Peyer's patch (tissue), 4 donors: ENCODE data around the gene ARHGEF1.

Experiments
- POLR2A ChIP-seq, 2 donors: fragments of 450-650 bp; IDR thresholded peaks; one replicate each; pipeline ENCODE4 v1.5.1; 2017; ENCODE audit warnings: antibody characterized with exemption in 2 of 2, mild to moderate bottlenecking in 2 of 2, moderate library complexity in 2 of 2
- TF ChIP-seq, protein P1 (sequence below), 6 experiments: fragments of 450-650 bp in 4 of 6; fragments of 200-600 bp in 2 of 6; sonication (generic) in 1 of 6; IDR thresholded peaks; one replicate each; pipeline ENCODE4 v1.5.1; 2017 to 2019; ENCODE audit warnings: antibody characterized with exemption in 6 of 6, mild to moderate bottlenecking in 3 of 6, moderate library complexity in 1 of 6

DNA sequence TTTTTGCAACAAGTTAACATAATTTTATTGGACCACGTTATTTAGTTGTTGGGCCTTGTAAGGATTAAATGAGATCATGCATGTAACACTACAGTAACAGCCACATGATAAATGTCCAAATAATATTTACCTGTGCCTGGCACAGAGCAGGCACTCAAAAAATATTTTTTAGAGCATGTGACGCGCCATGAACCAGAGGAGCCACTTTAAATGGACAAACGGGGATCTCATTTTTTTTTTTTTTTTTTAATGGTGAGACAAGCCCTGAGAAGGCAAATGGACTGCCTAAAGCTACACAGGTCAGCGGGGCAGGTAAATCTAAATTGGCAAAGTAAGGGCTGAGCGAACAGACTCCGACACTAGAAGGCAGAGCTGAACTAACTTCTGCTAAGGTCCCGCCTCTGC, 23.8 kb upstream of the ARHGEF1 start:
- TF ChIP-seq, protein P1, sequence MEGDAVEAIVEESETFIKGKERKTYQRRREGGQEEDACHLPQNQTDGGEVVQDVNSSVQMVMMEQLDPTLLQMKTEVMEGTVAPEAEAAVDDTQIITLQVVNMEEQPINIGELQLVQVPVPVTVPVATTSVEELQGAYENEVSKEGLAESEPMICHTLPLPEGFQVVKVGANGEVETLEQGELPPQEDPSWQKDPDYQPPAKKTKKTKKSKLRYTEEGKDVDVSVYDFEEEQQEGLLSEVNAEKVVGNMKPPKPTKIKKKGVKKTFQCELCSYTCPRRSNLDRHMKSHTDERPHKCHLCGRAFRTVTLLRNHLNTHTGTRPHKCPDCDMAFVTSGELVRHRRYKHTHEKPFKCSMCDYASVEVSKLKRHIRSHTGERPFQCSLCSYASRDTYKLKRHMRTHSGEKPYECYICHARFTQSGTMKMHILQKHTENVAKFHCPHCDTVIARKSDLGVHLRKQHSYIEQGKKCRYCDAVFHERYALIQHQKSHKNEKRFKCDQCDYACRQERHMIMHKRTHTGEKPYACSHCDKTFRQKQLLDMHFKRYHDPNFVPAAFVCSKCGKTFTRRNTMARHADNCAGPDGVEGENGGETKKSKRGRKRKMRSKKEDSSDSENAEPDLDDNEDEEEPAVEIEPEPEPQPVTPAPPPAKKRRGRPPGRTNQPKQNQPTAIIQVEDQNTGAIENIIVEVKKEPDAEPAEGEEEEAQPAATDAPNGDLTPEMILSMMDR (IDR thresholded peaks at IDR 0.05), result no peak
- TF ChIP-seq POLR2A (IDR thresholded peaks at IDR 0.05), result no peak
